Dermis microvascular lymphatic vessel endothelial cell (primary cell): ENCODE measurements around the gene JAKMIP3. TPM values are rescaled to one million over a fixed set of nuclear protein-coding genes. Genes with fewer than 3 reads are reported as not detected.

ENCODE experiments used
- DNase-seq, 2 donors: peaks; one replicate each; pipeline versions ENCODE4 v3.0.0 to v3.0.0-alpha.2; 2010; ENCODE audit warnings: low read depth in 2 of 2
- total RNA-seq: library from RNA; depleted of rRNA; stranded (reverse); fragments of >200 nt; gene quantifications from 2 replicates; pipeline ENCODE4 v1.2.1, GENCODE V29; 2014

The JAKMIP3 gene
- total RNA-seq, 1 donor from 2014 or later, result 0.13 TPM

GRCh38 chr10:132043861-132044695, 21.7 kb upstream of the JAKMIP3 start:
- DNase-seq, result no peak

- DNase-seq, result no peak
Measured at GRCh38 chr10:132044803-132045202, 20.9 kb upstream of the JAKMIP3 start.

GRCh38 chr10:132045324-132045723, 20.4 kb upstream of the JAKMIP3 start:
- DNase-seq, result no peak

- DNase-seq, result no peak
Measured at GRCh38 chr10:132047575-132048293, 18.0 kb upstream of the JAKMIP3 start.

GRCh38 chr10:132048294-132048667, 17.5 kb upstream of the JAKMIP3 start:
- DNase-seq, result no peak

- DNase-seq, result no peak
Measured at GRCh38 chr10:132050191-132050590, 15.6 kb upstream of the JAKMIP3 start.

GRCh38 chr10:132052124-132052523, 13.6 kb upstream of the JAKMIP3 start:
- no peak for DNase-seq

- peak in 1 of 2 donors; percentile 10 for DNase-seq
Measured at GRCh38 chr10:132054564-132054963, 11.2 kb upstream of the JAKMIP3 start.

- DNase-seq, result no peak
Measured at GRCh38 chr10:132055616-132056015, 10.1 kb upstream of the JAKMIP3 start.

- DNase-seq, result no peak
Measured at GRCh38 chr10:132056663-132057062, 9.1 kb upstream of the JAKMIP3 start.

GRCh38 chr10:132057191-132057681, 8.5 kb upstream of the JAKMIP3 start:
- DNase-seq, result no peak

GRCh38 chr10:132058111-132058745, 7.5 kb upstream of the JAKMIP3 start:
- DNase-seq, result no peak

- DNase-seq, result no peak
Measured at GRCh38 chr10:132058793-132059759, 6.7 kb upstream of the JAKMIP3 start.

- no peak for DNase-seq
Measured at GRCh38 chr10:132059760-132060508, 5.8 kb upstream of the JAKMIP3 start.

- DNase-seq, result no peak
Measured at GRCh38 chr10:132061030-132061429, 4.7 kb upstream of the JAKMIP3 start.

- no peak for DNase-seq
Measured at GRCh38 chr10:132061465-132061864, 4.3 kb upstream of the JAKMIP3 start.

- no peak for DNase-seq
Measured at GRCh38 chr10:132062116-132062515, 3.6 kb upstream of the JAKMIP3 start.

- DNase-seq, result no peak
Measured at GRCh38 chr10:132062641-132063390, 2.9 kb upstream of the JAKMIP3 start.

GRCh38 chr10:132063432-132063831, 2.3 kb upstream of the JAKMIP3 start:
- DNase-seq, result no peak
